NT2/D1 (cell line): Measurements from ENCODE around the gene FOSL1.

Source experiments
- SUZ12 ChIP-seq: IDR thresholded peaks from 2 replicates; pipeline ENCODE4 v1.6.1; 2011; ENCODE audit not compliant: insufficient read length, insufficient read depth; ENCODE audit errors: extremely low read depth
- YY1 ChIP-seq: IDR thresholded peaks from 2 replicates; pipeline ENCODE4 v1.6.1; 2011; ENCODE audit not compliant: insufficient read length, insufficient read depth

GRCh38 chr11:65916391-65916790 lies 16.2 kb upstream of the FOSL1 start:
- TF ChIP-seq SUZ12 (no peak), YY1 (no peak)
